Stimulated activated CD8-positive, alpha-beta memory T cell treated with anti-CD3 and anti-CD28 coated beads, Interleukin-15, amount 100 ng/mL, for 1 hour (primary cell): Measurements from ENCODE around the gene DPP10.

Source experiments
- DNase-seq: peaks from one replicate; pipeline ENCODE4 v3.0.0-alpha.2; 2020; ENCODE audit warnings: low read depth

The DPP10 gene

GRCh38 chr2:115568643-115569042, 1126.2 kb downstream of the DPP10 start:
- no peak for DNase-seq

- DNase-seq: no peak
Observed at GRCh38 chr2:115569547-115569946, 1127.1 kb downstream of the DPP10 start.

- DNase-seq: no peak
Observed at GRCh38 chr2:115572746-115573145, 1130.3 kb downstream of the DPP10 start.

- DNase-seq: no peak
Observed at GRCh38 chr2:115573756-115574155, 1131.3 kb downstream of the DPP10 start.

GRCh38 chr2:115574667-115575066, 1132.2 kb downstream of the DPP10 start:
- no peak for DNase-seq

- no peak for DNase-seq
Observed at GRCh38 chr2:115580784-115581183, 1138.3 kb downstream of the DPP10 start.

- no peak for DNase-seq
Observed at GRCh38 chr2:115584507-115584906, 1142.1 kb downstream of the DPP10 start.

GRCh38 chr2:115596659-115597375, 1154.4 kb downstream of the DPP10 start:
- DNase-seq: no peak

GRCh38 chr2:115603285-115603684, 1160.8 kb downstream of the DPP10 start:
- no peak for DNase-seq

- no peak for DNase-seq
Observed at GRCh38 chr2:115606350-115606749, 1163.9 kb downstream of the DPP10 start.

GRCh38 chr2:115609978-115610377, 1167.5 kb downstream of the DPP10 start:
- no peak for DNase-seq

GRCh38 chr2:115610888-115611287, 1168.4 kb downstream of the DPP10 start:
- DNase-seq: no peak

GRCh38 chr2:115624332-115624731, 1181.9 kb downstream of the DPP10 start:
- no peak for DNase-seq

- no peak for DNase-seq
Observed at GRCh38 chr2:115634578-115634977, 1192.1 kb downstream of the DPP10 start.

GRCh38 chr2:115635430-115635829, 1193.0 kb downstream of the DPP10 start:
- no peak for DNase-seq

- no peak for DNase-seq
Observed at GRCh38 chr2:115649731-115650130, 1207.3 kb downstream of the DPP10 start.

GRCh38 chr2:115650827-115651226, 1208.4 kb downstream of the DPP10 start:
- DNase-seq: no peak

GRCh38 chr2:115652652-115653051, 1210.2 kb downstream of the DPP10 start:
- no peak for DNase-seq

- DNase-seq: no peak
Observed at GRCh38 chr2:115654362-115654761, 1211.9 kb downstream of the DPP10 start.

- DNase-seq: no peak
Observed at GRCh38 chr2:115678129-115678528, 1235.7 kb downstream of the DPP10 start.

GRCh38 chr2:115684345-115684744, 1241.9 kb downstream of the DPP10 start:
- DNase-seq: no peak

- DNase-seq: no peak
Observed at GRCh38 chr2:115691409-115691808, 1249.0 kb downstream of the DPP10 start.

- no peak for DNase-seq
Observed at GRCh38 chr2:115694651-115695050, 1252.2 kb downstream of the DPP10 start.

- no peak for DNase-seq
Observed at GRCh38 chr2:115733190-115733775, 1290.8 kb downstream of the DPP10 start.
